ENCODE measurements around the gene KDM4C.

The KDM4C gene

GRCh38 chr9:7209016-7209715, 451.4 kb downstream of the KDM4C start:
- DNase-seq = no peak
- H3K4me3 Mint-ChIP-seq = no peak overlapping the region
- peaks cover 1% of the 10 kb centered on the region for H3K27me3 Mint-ChIP-seq (ENCODE audit: low read depth, poor library complexity)
- H3K27ac Mint-ChIP-seq = no peak overlapping the region
- no peaks in the 10 kb centered on the region for H3K36me3 Mint-ChIP-seq (ENCODE audit: low read depth)
- H3K9me3 Mint-ChIP-seq = no peaks in the 10 kb centered on the region
- H3K4me1 Mint-ChIP-seq = peaks cover 41% of the 10 kb centered on the region
- no peak for TF ChIP-seq CTCF (IDR thresholded peaks at IDR 0.05)

GRCh38 chr9:7209990-7210389, 452.2 kb downstream of the KDM4C start:
- peaks cover 41% of the 10 kb centered on the region for H3K4me1 Mint-ChIP-seq
- no peaks in the 10 kb centered on the region for H3K9me3 Mint-ChIP-seq
- H3K27me3 Mint-ChIP-seq (ENCODE audit: low read depth, poor library complexity) = peaks cover 3% of the 10 kb centered on the region
- H3K36me3 Mint-ChIP-seq (ENCODE audit: low read depth) = no peaks in the 10 kb centered on the region
- no peak overlapping the region for H3K27ac Mint-ChIP-seq
- H3K4me3 Mint-ChIP-seq = no peak overlapping the region
- TF ChIP-seq CTCF (IDR thresholded peaks at IDR 0.05) = no peak
- DNase-seq = no peak

GRCh38 chr9:7210854-7211637, 453.3 kb downstream of the KDM4C start:
- no peak for DNase-seq
- TF ChIP-seq CTCF (IDR thresholded peaks at IDR 0.05) = no peak
- Mint-ChIP-seq H3K4me1 (peaks cover 33% of the 10 kb centered on the region), H3K27ac (no peak overlapping the region), H3K27me3 (ENCODE audit: low read depth, poor library complexity) (peaks cover 3% of the 10 kb centered on the region), H3K4me3 (no peak overlapping the region), H3K36me3 (ENCODE audit: low read depth) (no peaks in the 10 kb centered on the region), H3K9me3 (no peaks in the 10 kb centered on the region)

GRCh38 chr9:7211657-7212056, 453.9 kb downstream of the KDM4C start:
- H3K27me3 Mint-ChIP-seq (ENCODE audit: low read depth, poor library complexity) = peaks cover 3% of the 10 kb centered on the region

GRCh38 chr9:7212101-7212500, 454.3 kb downstream of the KDM4C start:
- DNase-seq = no peak
- no peak for TF ChIP-seq CTCF (IDR thresholded peaks at IDR 0.05)
- Mint-ChIP-seq H3K4me1 (peaks cover 27% of the 10 kb centered on the region), H3K27me3 (ENCODE audit: low read depth, poor library complexity) (peaks cover 3% of the 10 kb centered on the region), H3K4me3 (no peak overlapping the region), H3K9me3 (peaks cover 2% of the 10 kb centered on the region), H3K36me3 (ENCODE audit: low read depth) (peaks cover 2% of the 10 kb centered on the region), H3K27ac (no peak overlapping the region)

More at GRCh38 chr9:7211657-7212056, 453.9 kb downstream of the KDM4C start:
- TF ChIP-seq CTCF (IDR thresholded peaks at IDR 0.05) = no peak
- no peak overlapping the region for H3K27ac Mint-ChIP-seq
- DNase-seq = no peak
- H3K4me1 Mint-ChIP-seq = peaks cover 27% of the 10 kb centered on the region
- no peaks in the 10 kb centered on the region for H3K36me3 Mint-ChIP-seq (ENCODE audit: low read depth)
- H3K4me3 Mint-ChIP-seq = no peak overlapping the region
- H3K9me3 Mint-ChIP-seq = no peaks in the 10 kb centered on the region

Data from nephron progenitor cell (in vitro differentiated cells).